Neuronal stem cell (in vitro differentiated cells): Measurements from ENCODE around the gene RNF114.
A peak's percentile ranks its signal among the peaks of the same experiment; 100 is the strongest.

Source experiments
- DNase-seq: peaks from one replicate; pipeline ENCODE4 v3.0.0-alpha.2; 2013; ENCODE audit warnings: low spot score
- H2AFZ ChIP-seq: one replicate; pipeline ENCODE4 v1.6.1; 2013; ENCODE audit warnings: mild to moderate bottlenecking, low read length, inconsistent platforms
- H2AK5ac ChIP-seq: 2 replicates; pipeline ENCODE4 v1.6.1; 2013; ENCODE audit warnings: low read depth, mild to moderate bottlenecking, inconsistent platforms, low read length, moderate library complexity, mixed read lengths
- H2BK120ac ChIP-seq: 2 replicates; pipeline ENCODE4 v1.6.1; 2013; ENCODE audit warnings: low read depth, mild to moderate bottlenecking, inconsistent platforms, low read length, moderate library complexity, mixed read lengths
- H2BK12ac ChIP-seq: one replicate; pipeline ENCODE4 v1.6.1; 2013; ENCODE audit warnings: low read length, inconsistent platforms
- H2BK15ac ChIP-seq: 2 replicates; pipeline ENCODE4 v1.6.1; 2013; ENCODE audit warnings: mild to moderate bottlenecking, low read length, inconsistent platforms, mixed read lengths
- H2BK5ac ChIP-seq: one replicate; pipeline ENCODE4 v1.6.1; 2013; ENCODE audit warnings: inconsistent platforms, mild to moderate bottlenecking, low read length, moderate library complexity
- H3K14ac ChIP-seq: one replicate; pipeline ENCODE4 v1.6.1; 2013; ENCODE audit warnings: low read length, inconsistent platforms
- H3K18ac ChIP-seq: 2 replicates; pipeline ENCODE4 v1.6.1; 2013; ENCODE audit warnings: low read length, inconsistent platforms
- H3K23ac ChIP-seq: 2 replicates; pipeline ENCODE4 v1.6.1; 2013; ENCODE audit warnings: low read depth, mild to moderate bottlenecking, mixed read lengths, low read length, inconsistent platforms; ENCODE audit not compliant: poor library complexity
- H3K27ac ChIP-seq: replicated peaks from 3 replicates; pipeline ENCODE4 v1.5.1; 2013; ENCODE audit warnings: low read length, inconsistent platforms
- H3K27me3 ChIP-seq, 3 experiments: 2 replicates each; pipeline ENCODE4 v1.6.1; 2013; ENCODE audit warnings: low read length in 3 of 3, mild to moderate bottlenecking in 2 of 3, inconsistent platforms in 1 of 3, low read depth in 1 of 3, mixed read lengths in 1 of 3, moderate library complexity in 1 of 3; ENCODE audit not compliant: control insufficient read depth in 3 of 3, insufficient read depth in 3 of 3
- H3K36me3 ChIP-seq, 2 donors: replicated peaks in 1 of 2; 2 replicates each; pipeline ENCODE4 v1.6.1; 2013; ENCODE audit warnings: low read length in 2 of 2; ENCODE audit not compliant: control insufficient read depth in 2 of 2, insufficient read depth in 2 of 2
- H3K4ac ChIP-seq: 2 replicates; pipeline ENCODE4 v1.6.1; 2013; ENCODE audit warnings: inconsistent platforms, mild to moderate bottlenecking, low read length, moderate library complexity
- H3K4me1 ChIP-seq, 2 donors: 1 replicate in 1 of 2; 2 replicates in 1 of 2; pipeline ENCODE4 v1.6.1; 2013; ENCODE audit warnings: low read length in 2 of 2, low read depth in 1 of 2; ENCODE audit not compliant: control insufficient read depth in 2 of 2, insufficient read depth in 1 of 2
- H3K4me2 ChIP-seq: one replicate; pipeline ENCODE4 v1.6.1; 2013; ENCODE audit warnings: mild to moderate bottlenecking, low read length, inconsistent platforms; ENCODE audit not compliant: insufficient read depth, poor library complexity, severe bottlenecking
- H3K4me3 ChIP-seq, 2 donors: 2 replicates each; pipeline ENCODE4 v1.5.1; 2013; ENCODE audit warnings: low read length in 2 of 2, mild to moderate bottlenecking in 2 of 2, inconsistent platforms in 1 of 2, moderate library complexity in 1 of 2
- H3K79me1 ChIP-seq: one replicate; pipeline ENCODE4 v1.6.1; 2013; ENCODE audit warnings: low read depth, mild to moderate bottlenecking, inconsistent platforms, low read length, moderate library complexity
- H3K9ac ChIP-seq: one replicate; pipeline ENCODE4 v1.6.1; 2013; ENCODE audit warnings: mild to moderate bottlenecking, low read depth, low read length, inconsistent platforms; ENCODE audit not compliant: poor library complexity
- H3K9me3 ChIP-seq, 2 donors: replicated peaks in 1 of 2; 2 replicates each; pipeline versions ENCODE3 to v1.6.1; 2013; ENCODE audit warnings: low read length in 2 of 2, mild to moderate bottlenecking in 2 of 2, inconsistent platforms in 1 of 2, low read depth in 1 of 2, mixed read lengths in 1 of 2, moderate library complexity in 1 of 2; ENCODE audit not compliant: control insufficient read depth in 2 of 2, insufficient read depth in 1 of 2
- H4K8ac ChIP-seq: one replicate; pipeline ENCODE4 v1.6.1; 2013; ENCODE audit warnings: low read depth, mild to moderate bottlenecking, inconsistent platforms, low read length, moderate library complexity
- H4K91ac ChIP-seq: one replicate; pipeline ENCODE4 v1.6.1; 2013; ENCODE audit warnings: low read length, low read depth, mild to moderate bottlenecking, inconsistent platforms; ENCODE audit not compliant: poor library complexity
- WGBS, 2 donors: extraction: QIAGEN DNeasy Blood & Tissue Kit; methylation state at CpG; one replicate each; pipeline ENCODE4 v1.1.7; 2013; ENCODE audit warnings: missing lambda C conversion rate in 2 of 2, mixed read lengths in 1 of 2; ENCODE audit not compliant: insufficient read length in 2 of 2, insufficient replicate concordance in 1 of 2; ENCODE audit errors: extremely low coverage in 2 of 2; 5-methylcytosine and 5-hydroxymethylcytosine counted together

RNF114 gene

DNA sequence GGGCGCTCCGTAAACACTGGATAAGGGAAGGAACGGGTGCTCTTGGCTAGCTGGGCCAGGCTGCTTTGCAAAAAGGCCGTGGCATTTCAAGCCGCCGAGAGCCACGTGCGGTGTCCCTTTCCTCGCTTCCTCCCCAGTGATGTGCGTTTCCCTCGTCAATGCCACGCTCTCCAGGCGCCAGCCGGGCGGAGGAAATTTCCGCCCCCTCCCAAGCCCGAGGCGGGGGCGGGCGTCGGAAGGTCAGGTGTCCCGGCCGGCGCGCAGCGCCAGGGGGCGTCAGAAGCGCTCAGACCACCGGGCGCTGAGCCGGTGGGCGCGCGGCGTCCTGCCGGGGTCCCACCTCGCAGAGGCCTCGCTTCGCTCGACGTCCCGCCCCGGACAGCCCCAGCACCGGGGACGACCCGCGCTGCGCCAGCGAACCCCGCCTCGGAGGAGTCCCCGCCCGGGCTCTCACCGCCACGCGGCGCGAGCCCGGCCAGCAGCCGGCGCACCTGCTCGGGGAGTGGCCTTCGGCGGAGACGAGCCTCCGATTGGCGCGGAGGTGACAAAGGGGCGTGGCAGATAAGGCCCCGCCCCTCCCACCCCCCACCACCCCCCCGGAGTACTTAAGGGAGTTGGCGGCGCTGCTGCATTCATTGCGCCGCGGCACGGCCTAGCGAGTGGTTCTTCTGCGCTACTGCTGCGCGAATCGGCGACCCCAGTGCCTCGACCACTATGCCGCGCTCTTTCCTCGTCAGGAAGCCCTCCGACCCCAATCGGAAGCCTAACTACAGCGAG is 46.3 kb downstream of the RNF114 start, which contains the start of gene SNAI1:
Gene SNAI1 (plus strand): TSS at position 635 of the 777 bp plus-strand sequence. CDS start 80 bp downstream, at position 715.
- Histone ChIP-seq H3K9ac (peak within 1 kb of the TSS; percentile 85), H2AFZ (peak within 1 kb of the TSS; percentile 92), H3K14ac (peak within 1 kb of the TSS; percentile 83), H4K8ac (no peak within 1 kb of the TSS), H3K18ac (peak within 1 kb of the TSS; percentile 94), H3K4ac (no peak within 1 kb of the TSS), H2BK120ac (peak within 1 kb of the TSS; percentile 38), H3K4me3 (peak within 1 kb of the TSS; percentile 75 to 78), H3K27me3 (peaks cover 2 to 29% (median 15%) of the 10 kb centered on the region in 3 experiments), H2BK15ac (peak within 1 kb of the TSS; percentile 52), H2AK5ac (peak within 1 kb of the TSS; percentile 77), H3K4me1 (peaks cover 14 to 31% of the 10 kb centered on the region in 2 donors), H3K23ac (peak within 1 kb of the TSS; percentile 99), H3K79me1 (peaks cover 3% of the 10 kb centered on the region), H3K4me2 (peak within 1 kb of the TSS; percentile 87), H2BK12ac (peak within 1 kb of the TSS; percentile 66), H3K36me3 (peaks cover 1 to 24% of the 10 kb centered on the region in 2 donors), H2BK5ac (peak within 1 kb of the TSS; percentile 19), H3K27ac (no peak within 1 kb of the TSS), H4K91ac (no peak within 1 kb of the TSS), H3K9me3 (no peaks in the 10 kb centered on the region)
- WGBS, 2 donors, result no CpG with 5 or more reads among the region's 90 CpGs
- peak; percentile 87 for DNase-seq

DNA sequence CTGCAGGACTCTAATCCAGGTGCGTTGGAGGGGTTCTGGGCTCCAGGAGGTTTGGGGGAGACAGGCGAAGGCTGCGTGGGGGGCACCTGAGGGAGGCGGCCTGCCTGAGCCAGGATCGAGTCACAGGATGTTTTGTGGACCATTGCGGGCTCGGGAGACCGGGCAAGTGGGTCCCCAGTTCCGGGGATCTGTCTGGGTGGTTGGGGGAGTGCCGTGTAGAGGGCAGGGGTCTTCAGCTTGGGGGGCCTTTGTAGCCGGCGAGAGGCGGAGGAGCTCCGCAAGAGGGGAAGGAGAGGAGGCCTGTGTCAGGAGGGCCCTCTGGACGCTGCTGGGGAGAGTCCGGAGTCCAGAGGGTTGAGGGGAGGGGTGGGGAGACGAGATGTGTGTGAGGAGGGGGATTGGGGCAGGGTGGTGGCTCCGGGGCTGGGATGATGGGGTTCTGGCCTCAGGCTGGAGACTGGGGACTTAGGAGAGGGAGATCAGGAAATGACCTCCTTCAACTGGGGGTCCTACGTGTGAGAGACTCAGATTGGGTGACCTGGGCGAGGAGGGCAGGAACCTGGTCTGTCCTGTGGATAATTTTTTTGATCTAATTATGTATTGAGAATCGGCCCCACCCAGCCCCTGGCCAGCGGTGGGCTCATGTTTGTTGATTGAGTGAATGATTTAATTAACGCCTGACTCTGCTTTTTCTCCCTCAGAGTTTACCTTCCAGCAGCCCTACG is 47.1 kb downstream of the RNF114 start:
- Histone ChIP-seq H4K8ac (no peak overlapping the region), H3K27ac (no peak overlapping the region), H4K91ac (no peak overlapping the region), H3K27me3 (peaks cover 2 to 29% (median 15%) of the 10 kb centered on the region in 3 experiments), H3K79me1 (peaks cover 3% of the 10 kb centered on the region), H2BK120ac (peak overlapping the region; percentile 38), H3K14ac (peak overlapping the region; percentile 83), H2AK5ac (peak overlapping the region; percentile 77), H3K9ac (peak overlapping the region; percentile 85), H3K9me3 (no peaks in the 10 kb centered on the region), H2BK15ac (peak overlapping the region; percentile 52), H3K4me3 (peak overlapping the region; percentile 75 to 78), H3K23ac (peak overlapping the region; percentile 99), H3K4me2 (peak overlapping the region; percentile 87), H3K18ac (peak overlapping the region; percentile 94), H3K4ac (no peak overlapping the region), H3K36me3 (peaks cover 1 to 32% of the 10 kb centered on the region in 2 donors), H3K4me1 (peaks cover 15 to 39% of the 10 kb centered on the region in 2 donors), H2BK5ac (peak overlapping the region; percentile 19), H2BK12ac (peak overlapping the region; percentile 66), H2AFZ (peak overlapping the region; percentile 85)
- DNase-seq, result no peak
- WGBS, 2 donors, result no CpG with 5 or more reads among the region's 24 CpGs

DNA sequence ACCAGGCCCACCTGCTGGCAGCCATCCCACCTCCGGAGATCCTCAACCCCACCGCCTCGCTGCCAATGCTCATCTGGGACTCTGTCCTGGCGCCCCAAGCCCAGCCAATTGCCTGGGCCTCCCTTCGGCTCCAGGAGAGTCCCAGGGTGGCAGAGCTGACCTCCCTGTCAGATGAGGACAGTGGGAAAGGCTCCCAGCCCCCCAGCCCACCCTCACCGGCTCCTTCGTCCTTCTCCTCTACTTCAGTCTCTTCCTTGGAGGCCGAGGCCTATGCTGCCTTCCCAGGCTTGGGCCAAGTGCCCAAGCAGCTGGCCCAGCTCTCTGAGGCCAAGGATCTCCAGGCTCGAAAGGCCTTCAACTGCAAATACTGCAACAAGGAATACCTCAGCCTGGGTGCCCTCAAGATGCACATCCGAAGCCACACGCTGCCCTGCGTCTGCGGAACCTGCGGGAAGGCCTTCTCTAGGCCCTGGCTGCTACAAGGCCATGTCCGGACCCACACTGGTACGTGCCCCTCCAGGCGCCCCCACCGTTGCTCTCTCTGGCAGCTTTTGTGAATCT is 47.7 kb downstream of the RNF114 start:
- peaks cover 3% of the 10 kb centered on the region for H3K79me1 ChIP-seq
- H3K4ac ChIP-seq, result no peak overlapping the region
- H2BK120ac ChIP-seq, result peak overlapping the region; percentile 38
- H3K4me1 ChIP-seq, result peaks cover 15 to 45% of the 10 kb centered on the region in 2 donors
- H3K23ac ChIP-seq, result peak overlapping the region; percentile 27
- H4K8ac ChIP-seq, result no peak overlapping the region
- H2BK12ac ChIP-seq, result no peak overlapping the region
- no peak overlapping the region for H3K27ac ChIP-seq
- peak overlapping the region; percentile 11 for H3K18ac ChIP-seq
- peak overlapping the region; percentile 16 to 78 for H3K4me3 ChIP-seq
- no peaks in the 10 kb centered on the region for H3K9me3 ChIP-seq
- no peak overlapping the region for H4K91ac ChIP-seq
- H3K36me3 ChIP-seq, result peaks cover 1 to 35% of the 10 kb centered on the region in 2 donors
- H2AFZ ChIP-seq, result no peak overlapping the region
- H3K14ac ChIP-seq, result peak overlapping the region; percentile 32
- no peak overlapping the region for H3K9ac ChIP-seq
- peaks cover 2 to 29% (median 15%) of the 10 kb centered on the region in 3 experiments for H3K27me3 ChIP-seq
- no CpG with 5 or more reads among the region's 18 CpGs for WGBS, 2 donors
- no peak overlapping the region for H3K4me2 ChIP-seq
- DNase-seq, result no peak
- peak overlapping the region; percentile 9 for H2BK15ac ChIP-seq
- peak overlapping the region; percentile 19 for H2BK5ac ChIP-seq
- peak overlapping the region; percentile 77 for H2AK5ac ChIP-seq
